Measurements from ENCODE around the gene SH3RF1. TPM values are rescaled to one million over a fixed set of nuclear protein-coding genes. Genes with fewer than 3 reads are reported as not detected.
A peak's percentile ranks its signal among the peaks of the same experiment; 100 is the strongest.

SH3RF1 gene
- total and polyA plus RNA-seq, 8 donors, result 3.4 to 47.8 (median 18.9) TPM

DNA sequence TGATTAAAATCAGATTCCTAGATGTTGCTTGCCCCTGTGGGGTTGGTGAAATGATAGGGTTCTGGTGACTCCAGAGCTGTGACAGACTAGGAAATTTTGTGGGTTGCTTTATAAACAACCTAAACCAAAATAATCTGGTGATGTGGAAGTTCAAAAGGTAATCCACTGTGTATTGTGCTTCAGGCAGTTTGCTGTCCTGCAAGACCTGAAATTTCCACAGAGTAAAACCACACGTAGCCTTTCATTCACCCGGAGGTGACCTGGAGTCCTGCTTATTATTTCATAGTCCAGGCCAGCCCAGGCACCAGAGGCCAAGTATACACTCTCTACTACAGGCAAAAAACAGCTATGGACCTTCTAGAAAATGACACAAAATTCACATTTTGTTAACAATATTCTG is 146.1 kb downstream of the SH3RF1 start:
- Histone ChIP-seq H3K27ac (peak overlapping the region in 1 of 5 donors; percentile 39), H3K36me3 (peaks cover 7 to 64% (median 59%) of the 10 kb centered on the region in 4 donors), H3K9me3 (no peaks in the 10 kb centered on the region), H3K4me1 (peaks cover 0 to 35% (median 14%) of the 10 kb centered on the region in 4 donors), H3K4me3 (no peak overlapping the region), H3K27me3 (no peaks in the 10 kb centered on the region)
- TF ChIP-seq POLR2A (IDR thresholded peaks at IDR 0.05) (no peak), EP300 (IDR thresholded peaks at IDR 0.05) (no peak), POLR2AphosphoS5 (IDR thresholded peaks at IDR 0.05) (no peak)
- TF ChIP-seq, protein P1, sequence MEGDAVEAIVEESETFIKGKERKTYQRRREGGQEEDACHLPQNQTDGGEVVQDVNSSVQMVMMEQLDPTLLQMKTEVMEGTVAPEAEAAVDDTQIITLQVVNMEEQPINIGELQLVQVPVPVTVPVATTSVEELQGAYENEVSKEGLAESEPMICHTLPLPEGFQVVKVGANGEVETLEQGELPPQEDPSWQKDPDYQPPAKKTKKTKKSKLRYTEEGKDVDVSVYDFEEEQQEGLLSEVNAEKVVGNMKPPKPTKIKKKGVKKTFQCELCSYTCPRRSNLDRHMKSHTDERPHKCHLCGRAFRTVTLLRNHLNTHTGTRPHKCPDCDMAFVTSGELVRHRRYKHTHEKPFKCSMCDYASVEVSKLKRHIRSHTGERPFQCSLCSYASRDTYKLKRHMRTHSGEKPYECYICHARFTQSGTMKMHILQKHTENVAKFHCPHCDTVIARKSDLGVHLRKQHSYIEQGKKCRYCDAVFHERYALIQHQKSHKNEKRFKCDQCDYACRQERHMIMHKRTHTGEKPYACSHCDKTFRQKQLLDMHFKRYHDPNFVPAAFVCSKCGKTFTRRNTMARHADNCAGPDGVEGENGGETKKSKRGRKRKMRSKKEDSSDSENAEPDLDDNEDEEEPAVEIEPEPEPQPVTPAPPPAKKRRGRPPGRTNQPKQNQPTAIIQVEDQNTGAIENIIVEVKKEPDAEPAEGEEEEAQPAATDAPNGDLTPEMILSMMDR (IDR thresholded peaks at IDR 0.05), result no peak
- intact Hi-C loops (cut with DNase I; ENCODE audit: low total_unique reads), result no loop called here
- WGBS, 5 donors, result 31 to 70% (median 50%) methylated on average over 2 of the region's 2 CpGs
- DNase-seq, result no peak

DNA sequence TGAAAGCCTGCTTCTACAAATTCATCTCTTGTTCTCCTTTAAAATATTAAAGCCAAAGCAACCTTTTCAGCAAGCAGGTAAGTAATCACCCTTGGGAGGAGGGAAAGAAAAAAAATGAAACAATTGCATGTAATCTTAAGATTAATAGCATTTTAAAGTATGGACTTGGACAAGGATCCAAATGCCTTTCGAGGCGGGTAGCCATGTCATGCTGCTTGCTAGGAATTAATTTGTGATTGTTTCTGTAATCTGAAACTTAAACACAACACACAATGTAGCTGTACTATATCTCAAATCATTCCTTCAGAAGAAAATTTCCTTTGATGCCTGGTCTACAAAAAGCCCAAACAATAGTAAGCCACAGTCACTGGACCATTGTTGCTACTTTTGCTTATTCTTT is 148.3 kb downstream of the SH3RF1 start:
- Histone ChIP-seq H3K9me3 (no peaks in the 10 kb centered on the region), H3K27me3 (no peaks in the 10 kb centered on the region), H3K27ac (peak overlapping the region in 2 of 5 donors; percentile 31 to 49), H3K36me3 (peaks cover 1 to 65% (median 51%) of the 10 kb centered on the region in 4 donors), H3K4me3 (no peak overlapping the region), H3K4me1 (peaks cover 0 to 35% (median 14%) of the 10 kb centered on the region in 4 donors)
- intact Hi-C loops (cut with DNase I; ENCODE audit: low total_unique reads), result no loop called here
- DNase-seq, result no peak
- TF ChIP-seq EP300 (IDR thresholded peaks at IDR 0.05), result no peak
- no peak for TF ChIP-seq POLR2AphosphoS5 (IDR thresholded peaks at IDR 0.05)
- TF ChIP-seq, protein P1 (IDR thresholded peaks at IDR 0.05), result no peak
- 35 to 58% (median 49%) methylated on average over 2 of the region's 2 CpGs for WGBS, 5 donors

DNA sequence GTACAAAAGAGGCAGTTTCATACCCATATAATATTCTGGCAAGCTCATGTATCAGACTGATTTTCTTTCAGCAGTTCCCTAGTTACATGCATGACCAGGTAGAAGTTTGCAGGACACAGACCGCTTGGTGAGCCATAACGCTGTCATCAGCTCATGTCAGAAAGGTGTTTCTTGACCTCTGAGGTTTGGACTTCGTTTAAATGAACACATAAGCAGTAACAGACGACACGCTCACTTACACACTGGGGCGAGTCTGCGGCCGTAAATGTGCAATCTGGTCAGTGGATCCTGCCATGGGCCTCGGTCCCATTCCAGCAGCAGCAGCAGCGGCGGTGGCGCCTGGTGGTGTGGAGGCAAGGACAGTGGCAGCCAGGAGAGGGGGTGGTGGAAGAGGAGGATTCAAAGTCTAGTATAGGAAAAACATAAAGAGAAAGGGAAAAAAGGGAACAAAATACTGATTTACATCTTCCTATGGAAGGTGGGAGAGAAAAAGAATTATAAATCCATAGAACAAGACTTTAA is 148.8 kb downstream of the SH3RF1 start:
- Histone ChIP-seq H3K27me3 (no peaks in the 10 kb centered on the region), H3K4me3 (no peak overlapping the region), H3K27ac (peak overlapping the region in 2 of 5 donors; percentile 31 to 49), H3K4me1 (peaks cover 0 to 35% (median 16%) of the 10 kb centered on the region in 4 donors), H3K9me3 (no peaks in the 10 kb centered on the region), H3K36me3 (peaks cover 6 to 66% (median 52%) of the 10 kb centered on the region in 4 donors)
- no peak for DNase-seq
- TF ChIP-seq EP300 (IDR thresholded peaks at IDR 0.05), result no peak
- TF ChIP-seq, protein P1 (IDR thresholded peaks at IDR 0.05), result no peak
- intact Hi-C loops (cut with DNase I; ENCODE audit: low total_unique reads), result no loop called here
- 75 to 92% (median 79%) methylated on average over 9 to 12 of the region's 12 CpGs for WGBS, 5 donors

DNA sequence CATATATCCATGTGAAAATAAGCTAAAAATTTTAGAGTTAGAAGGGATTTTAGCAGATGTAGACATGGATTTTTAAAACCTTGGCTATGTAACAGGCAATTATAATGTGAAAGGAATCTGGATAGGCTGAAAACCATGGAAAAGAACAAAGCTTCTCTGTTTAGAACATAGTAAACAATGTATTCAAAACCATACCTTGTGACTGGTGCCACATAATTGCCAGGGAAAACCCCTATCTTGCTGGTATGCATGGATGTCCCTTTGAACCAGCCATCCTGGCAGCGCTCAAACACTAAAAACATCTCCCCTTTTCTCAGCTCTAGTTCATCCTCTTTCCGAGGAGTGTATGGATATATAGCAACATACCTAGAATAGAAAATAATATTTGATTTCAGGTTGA is 150.1 kb downstream of the SH3RF1 start:
- 71 to 78% (median 73%) methylated on average over 2 of the region's 2 CpGs for WGBS, 5 donors
- no peak for DNase-seq
- Histone ChIP-seq H3K9me3 (no peaks in the 10 kb centered on the region), H3K4me3 (no peak overlapping the region), H3K4me1 (peaks cover 0 to 44% (median 19%) of the 10 kb centered on the region in 4 donors), H3K27ac (no peak overlapping the region), H3K27me3 (no peaks in the 10 kb centered on the region), H3K36me3 (peaks cover 7 to 78% (median 54%) of the 10 kb centered on the region in 4 donors)
- intact Hi-C loops (cut with DNase I; ENCODE audit: low total_unique reads), result no loop called here
- TF ChIP-seq POLR2A (IDR thresholded peaks at IDR 0.05), result no peak

DNA sequence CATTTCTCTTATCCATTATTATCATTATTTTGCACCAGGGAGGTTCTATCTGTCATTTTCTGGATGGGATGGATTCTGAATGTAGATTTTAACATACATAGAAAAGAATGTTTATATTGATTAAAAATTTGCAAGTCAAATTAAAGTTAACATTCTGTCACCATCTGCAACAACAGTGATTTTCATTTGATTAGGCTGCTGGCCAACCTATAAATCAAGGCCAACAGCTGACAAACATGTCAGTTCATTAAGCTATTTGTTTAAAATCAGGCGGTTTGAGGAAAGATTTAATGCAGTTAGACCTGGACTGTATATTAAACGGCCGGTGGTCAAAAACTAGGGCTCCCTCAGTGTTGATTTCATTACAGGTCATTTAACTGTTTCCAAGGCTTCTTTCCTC is 151.2 kb downstream of the SH3RF1 start:
- intact Hi-C loops (cut with DNase I; ENCODE audit: low total_unique reads), result no loop called here
- Histone ChIP-seq H3K4me1 (peaks cover 0 to 47% (median 16%) of the 10 kb centered on the region in 4 donors), H3K27me3 (no peaks in the 10 kb centered on the region), H3K9me3 (no peaks in the 10 kb centered on the region), H3K4me3 (no peak overlapping the region), H3K27ac (no peak overlapping the region), H3K36me3 (peaks cover 7 to 75% (median 58%) of the 10 kb centered on the region in 4 donors)
- TF ChIP-seq EP300 (IDR thresholded peaks at IDR 0.05) (no peak), POLR2A (IDR thresholded peaks at IDR 0.05) (no peak), POLR2AphosphoS5 (IDR thresholded peaks at IDR 0.05) (no peak)
- TF ChIP-seq, protein P1 (IDR thresholded peaks at IDR 0.05), result no peak
- DNase-seq, result no peak
- WGBS, 5 donors, result 24 to 60% (median 39%) methylated on average over 3 of the region's 3 CpGs
